ENCODE results near the gene VWA5B1.

DNA sequence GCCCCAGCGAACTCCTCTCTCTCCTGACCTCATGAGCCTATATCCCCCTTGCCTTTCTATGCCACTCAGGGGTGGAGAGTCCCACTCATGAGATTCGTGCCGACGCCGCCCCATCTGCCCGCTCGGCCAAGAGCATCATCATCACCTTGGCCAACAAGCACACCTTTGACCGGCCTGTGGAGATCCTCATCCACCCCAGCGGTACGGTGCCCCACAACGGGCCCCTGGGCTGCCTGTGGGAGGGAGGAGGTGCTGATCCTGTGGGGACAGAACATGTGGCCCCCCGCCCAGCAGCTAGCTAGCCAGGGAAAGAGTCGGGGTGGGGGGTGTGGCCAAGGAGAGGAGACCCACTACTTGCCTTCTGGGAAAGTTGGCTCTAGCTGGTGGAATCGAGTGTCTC, 27.8 kb downstream of the VWA5B1 start:
- TF ChIP-seq POLR2A (IDR thresholded peaks at IDR 0.05; ENCODE audit: low read length) = no peak
- no peak for TF ChIP-seq GATA1 (IDR thresholded peaks at IDR 0.05; ENCODE audit: low read depth, low read length)
